ENCODE results near the gene DCDC2B. TPM values are rescaled to one million over a fixed set of nuclear protein-coding genes. Genes with fewer than 3 reads are reported as not detected.
A peak's percentile ranks its signal among the peaks of the same experiment; 100 is the strongest.
"Not testable (repeated sequence)": the region's sequence is repeated elsewhere in the genome, so short reads cannot be mapped to it uniquely, and the experiment has no call there.

Gene DCDC2B
- total RNA-seq, 2 donors from 2014 or later = not detected

- intact Hi-C loops (cut with DNase I) = loop anchor here in 1 of 2 donors (10.0 kb wide), 1 partner anchor 47 kb away; the partner anchor contains the start of gene HDAC1
- peak; percentile 56 to 79 for ATAC-seq
- peak; percentile 90 for DNase-seq
Observed at GRCh38 chr1:32247983-32248889, 39.3 kb downstream of the DCDC2B start.

GRCh38 chr1:32249831-32250525 is 41.1 kb downstream of the DCDC2B start:
- intact Hi-C loops (cut with DNase I) = loop anchor here in 1 of 2 donors (10.0 kb wide), 1 partner anchor 45 kb away; the partner anchor contains the start of gene HDAC1
- peak; percentile 44 for DNase-seq
- ATAC-seq = peak; percentile 19 to 68

GRCh38 chr1:32250893-32251716 is 42.2 kb downstream of the DCDC2B start, which contains the start of gene LCK:
Gene LCK (plus strand): TSS chr1:32251265. CDS start chr1:32274330, 23,065 bp downstream.
- intact Hi-C loops (cut with DNase I) = no loop called here
- DNase-seq (no peak), ATAC-seq (no peak)

GRCh38 chr1:32255072-32256071 is 46.5 kb downstream of the DCDC2B start:
- ATAC-seq (no peak), DNase-seq (no peak)
- intact Hi-C loops (cut with DNase I) = no loop called here

GRCh38 chr1:32256473-32257226 is 47.8 kb downstream of the DCDC2B start:
- intact Hi-C loops (cut with DNase I) = no loop called here
- no peak for DNase-seq
- ATAC-seq = no peak

- DNase-seq = no peak
- intact Hi-C loops (cut with DNase I) = no loop called here
- no peak for ATAC-seq
Observed at GRCh38 chr1:32257227-32257508, 48.3 kb downstream of the DCDC2B start.

GRCh38 chr1:32263236-32263593 is 54.3 kb downstream of the DCDC2B start:
- DNase-seq; ATAC-seq; intact Hi-C loops (cut with DNase I): not testable (repeated sequence)

- no peak for ATAC-seq
- intact Hi-C loops (cut with DNase I) = no loop called here
- DNase-seq = no peak
Observed at GRCh38 chr1:32263744-32264143, 54.9 kb downstream of the DCDC2B start.

Other genes with a start within 250 kb of the DCDC2B start
- gene KHDRBS1, start 195.2 kb upstream of the DCDC2B start, total RNA-seq = 10 to 100 TPM; 57.2 to 76.6 TPM
- gene TMEM39B, start 136.2 kb upstream of the DCDC2B start, total RNA-seq = 1 to 10 TPM; 8.2 to 9.5 TPM
- gene KPNA6, start 101.0 kb upstream of the DCDC2B start, total RNA-seq = 10 to 100 TPM; 59.3 to 73.3 TPM
- gene TXLNA, start 29.4 kb upstream of the DCDC2B start, total RNA-seq = 10 to 100 TPM; 20.3 to 35.6 TPM
- 10 to 100 TPM in 1 of 2 donors, 1 to 10 TPM in 1; 7.5 to 13.8 TPM for gene CCDC28B, start 8.5 kb upstream of the DCDC2B start, total RNA-seq
- gene IQCC, start 3.4 kb upstream of the DCDC2B start, total RNA-seq = under 1 TPM; 0.76 to 0.97 TPM
- 1 to 10 TPM; 8.8 to 9.9 TPM for gene TMEM234, start 13.3 kb downstream of the DCDC2B start, total RNA-seq
- 100 to 1,000 TPM in 1 of 2 donors, 10 to 100 TPM in 1; 95.1 to 110 TPM for gene EIF3I, start 13.3 kb downstream of the DCDC2B start, total RNA-seq
- gene FAM167B, start 38.1 kb downstream of the DCDC2B start, total RNA-seq = 1 to 10 TPM; 5.5 to 9.8 TPM
- gene LCK, start 42.2 kb downstream of the DCDC2B start, total RNA-seq = 1 to 10 TPM; 1.2 to 2.6 TPM
- 10 to 100 TPM; 34.8 to 34.9 TPM for gene HDAC1, start 83.0 kb downstream of the DCDC2B start, total RNA-seq
- 10 to 100 TPM; 34.5 to 53.9 TPM for gene MARCKSL1, start 127.1 kb downstream of the DCDC2B start, total RNA-seq
- 1 to 10 TPM; 1.8 to 2.6 TPM for gene FAM229A, start 153.4 kb downstream of the DCDC2B start, total RNA-seq
- gene TSSK3, start 153.4 kb downstream of the DCDC2B start, total RNA-seq = under 1 TPM; 0.44 to 0.79 TPM
- 10 to 100 TPM; 42.2 to 43.8 TPM for gene BSDC1, start 185.4 kb downstream of the DCDC2B start, total RNA-seq

All from left cardiac atrium (tissue), 4 donors.